Subcutaneous adipose tissue (tissue), 4 donors: ENCODE data around the gene CPLANE2. TPM values are rescaled to one million over a fixed set of nuclear protein-coding genes. Genes with fewer than 3 reads are reported as not detected.

Experiments
- total RNA-seq, 4 donors: library from RNA; depleted of rRNA; stranded (reverse); fragments of >200 nt; gene quantifications; one replicate each; pipeline ENCODE4 v1.1.0, GENCODE V29; 2016
- TF ChIP-seq, protein P1 (sequence below): fragments of 450-650 bp; IDR thresholded peaks from one replicate; pipeline ENCODE4 v1.5.1; 2016; ENCODE audit warnings: low read depth, mild to moderate bottlenecking, control low read depth, antibody characterized with exemption, moderate library complexity

CPLANE2 gene
- total RNA-seq, 4 donors from 2014 or later, result 1.0 to 3.4 (median 2.3) TPM

DNA sequence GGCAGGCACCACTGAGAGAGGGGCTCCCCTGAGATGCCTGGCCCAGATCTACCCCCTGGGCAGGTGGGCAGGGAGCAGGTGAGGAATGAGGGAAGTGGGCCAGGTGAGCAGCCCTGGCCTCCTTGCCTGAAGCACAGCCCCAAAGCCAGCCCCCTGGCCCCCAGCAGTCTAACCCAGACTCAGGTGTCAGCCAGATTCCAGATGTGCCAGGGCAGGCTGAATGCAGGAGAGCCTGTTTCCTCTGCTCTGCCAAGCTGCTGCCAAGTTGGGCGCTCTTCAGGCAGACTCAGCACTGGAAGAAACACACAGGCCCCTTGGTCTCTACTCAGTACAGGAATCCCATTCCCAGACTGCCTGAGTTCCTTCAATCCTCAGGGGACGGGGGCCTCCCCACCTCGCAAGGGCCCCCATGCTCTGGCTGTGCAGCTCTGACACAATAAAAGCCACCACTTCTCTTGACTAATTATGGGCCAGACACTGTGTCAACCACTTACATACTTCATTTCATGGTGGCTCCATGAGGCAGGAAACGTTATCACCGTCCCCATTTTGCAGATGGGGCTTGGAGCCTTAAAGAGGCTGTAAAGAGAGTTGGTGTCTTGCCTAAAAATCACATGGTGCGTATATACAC lies 45.0 kb downstream of the CPLANE2 start:
- TF ChIP-seq, protein P1, sequence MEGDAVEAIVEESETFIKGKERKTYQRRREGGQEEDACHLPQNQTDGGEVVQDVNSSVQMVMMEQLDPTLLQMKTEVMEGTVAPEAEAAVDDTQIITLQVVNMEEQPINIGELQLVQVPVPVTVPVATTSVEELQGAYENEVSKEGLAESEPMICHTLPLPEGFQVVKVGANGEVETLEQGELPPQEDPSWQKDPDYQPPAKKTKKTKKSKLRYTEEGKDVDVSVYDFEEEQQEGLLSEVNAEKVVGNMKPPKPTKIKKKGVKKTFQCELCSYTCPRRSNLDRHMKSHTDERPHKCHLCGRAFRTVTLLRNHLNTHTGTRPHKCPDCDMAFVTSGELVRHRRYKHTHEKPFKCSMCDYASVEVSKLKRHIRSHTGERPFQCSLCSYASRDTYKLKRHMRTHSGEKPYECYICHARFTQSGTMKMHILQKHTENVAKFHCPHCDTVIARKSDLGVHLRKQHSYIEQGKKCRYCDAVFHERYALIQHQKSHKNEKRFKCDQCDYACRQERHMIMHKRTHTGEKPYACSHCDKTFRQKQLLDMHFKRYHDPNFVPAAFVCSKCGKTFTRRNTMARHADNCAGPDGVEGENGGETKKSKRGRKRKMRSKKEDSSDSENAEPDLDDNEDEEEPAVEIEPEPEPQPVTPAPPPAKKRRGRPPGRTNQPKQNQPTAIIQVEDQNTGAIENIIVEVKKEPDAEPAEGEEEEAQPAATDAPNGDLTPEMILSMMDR, result no peak

DNA sequence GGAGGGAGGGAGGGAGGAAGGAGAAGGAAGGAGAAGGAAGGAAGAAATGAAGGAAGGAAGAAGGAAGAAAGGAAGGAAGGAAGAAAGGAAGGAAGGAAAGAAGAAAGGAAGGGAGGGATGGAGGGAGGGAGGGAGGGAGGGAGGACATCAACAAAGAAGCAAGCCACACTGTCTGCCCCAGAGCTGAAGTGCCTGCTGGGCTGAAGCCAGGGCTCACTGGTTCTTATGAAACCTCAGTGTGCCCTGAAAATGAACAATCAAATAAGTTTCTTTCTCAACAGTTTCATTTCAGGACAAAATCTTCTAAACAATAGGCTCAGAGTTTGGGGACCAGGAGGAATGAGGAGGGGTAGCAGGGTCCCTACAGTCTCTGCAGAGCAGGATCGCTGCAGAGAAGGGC lies 45.7 kb downstream of the CPLANE2 start:
- TF ChIP-seq, protein P1, result no peak

DNA sequence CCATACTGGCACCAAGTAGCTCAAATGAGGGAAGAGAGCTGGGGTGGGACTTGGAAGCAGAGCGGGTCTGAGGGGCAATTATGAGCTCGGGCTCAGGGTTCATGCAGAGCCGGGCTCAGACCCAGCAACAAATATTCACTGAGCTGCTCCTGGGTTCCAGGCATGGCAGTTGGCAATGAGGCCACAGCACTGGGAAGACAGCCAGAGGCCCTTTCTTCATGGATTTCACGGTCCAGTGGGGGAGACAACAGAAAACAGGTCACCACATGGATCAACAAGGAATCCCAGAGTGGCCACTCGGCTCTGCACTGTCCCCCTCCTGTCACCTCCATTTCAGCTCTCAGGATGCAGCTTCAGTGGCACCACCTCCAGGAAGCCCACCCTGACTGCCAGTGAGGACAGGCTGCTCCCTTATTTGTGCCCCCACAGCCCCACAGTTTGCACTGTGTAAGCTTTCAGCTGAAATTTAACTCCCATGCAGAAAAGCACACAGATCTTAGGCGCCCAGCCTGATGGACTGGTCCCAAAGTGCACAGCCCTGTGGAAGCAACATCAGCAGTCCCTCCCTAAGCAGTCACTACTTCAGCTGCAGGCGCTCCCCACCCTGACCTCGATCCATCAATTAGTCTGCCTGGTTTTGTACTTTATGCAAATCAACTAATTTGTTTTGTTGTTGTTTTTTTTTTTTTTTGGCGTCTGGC lies 46.9 kb downstream of the CPLANE2 start:
- TF ChIP-seq, protein P1, result no peak

DNA sequence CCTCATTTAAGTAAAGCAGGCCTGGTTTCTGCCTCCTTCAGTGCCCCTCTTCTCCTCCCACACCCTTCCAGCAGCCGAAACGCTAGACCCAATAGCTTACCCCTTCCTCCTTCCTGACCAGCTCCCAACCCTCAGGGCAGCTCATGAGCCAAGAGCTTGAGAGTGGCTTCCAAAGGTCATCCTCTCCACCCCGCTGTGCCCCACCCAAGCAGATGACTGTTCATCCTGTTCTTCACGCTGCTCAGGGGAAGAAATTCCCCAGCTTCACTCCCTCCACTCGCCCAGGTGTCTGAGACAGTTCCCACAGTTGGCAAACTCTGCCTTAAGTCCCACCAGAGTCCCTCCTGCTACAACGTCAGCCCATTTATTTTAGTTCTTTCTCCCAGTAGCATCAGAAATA lies 48.0 kb downstream of the CPLANE2 start:
- TF ChIP-seq, protein P1, result no peak

DNA sequence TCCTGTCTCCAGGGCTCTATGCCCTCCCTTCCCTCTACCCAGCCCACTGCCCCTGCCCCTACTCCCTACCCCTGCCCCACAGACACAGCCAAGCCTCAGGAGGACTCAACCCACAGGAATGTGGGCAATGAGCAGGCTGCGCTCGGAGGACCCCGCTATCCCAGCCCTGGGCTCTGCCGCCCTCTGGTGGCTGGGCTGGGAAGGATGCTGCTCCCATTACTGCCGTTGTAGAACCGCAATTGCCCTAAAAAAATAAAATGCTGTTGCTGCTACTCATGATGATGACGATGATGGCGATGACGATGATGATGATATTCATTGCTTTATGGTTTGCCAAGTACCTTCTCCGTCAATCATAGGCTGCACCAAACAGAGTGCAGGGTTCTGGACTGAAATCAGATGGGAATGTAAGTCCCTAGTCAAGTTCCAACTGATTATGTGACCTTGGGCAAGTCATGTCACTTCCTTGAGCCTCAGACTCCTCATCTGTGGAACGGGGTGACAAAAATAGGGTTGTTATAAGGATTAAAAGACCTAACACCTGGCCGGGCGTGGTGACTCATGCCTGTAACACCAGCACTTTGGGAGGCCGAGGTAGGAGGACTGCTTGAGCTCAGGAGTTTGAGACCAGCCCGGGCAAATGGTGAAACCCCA lies 49.1 kb downstream of the CPLANE2 start:
- TF ChIP-seq, protein P1, result no peak

DNA sequence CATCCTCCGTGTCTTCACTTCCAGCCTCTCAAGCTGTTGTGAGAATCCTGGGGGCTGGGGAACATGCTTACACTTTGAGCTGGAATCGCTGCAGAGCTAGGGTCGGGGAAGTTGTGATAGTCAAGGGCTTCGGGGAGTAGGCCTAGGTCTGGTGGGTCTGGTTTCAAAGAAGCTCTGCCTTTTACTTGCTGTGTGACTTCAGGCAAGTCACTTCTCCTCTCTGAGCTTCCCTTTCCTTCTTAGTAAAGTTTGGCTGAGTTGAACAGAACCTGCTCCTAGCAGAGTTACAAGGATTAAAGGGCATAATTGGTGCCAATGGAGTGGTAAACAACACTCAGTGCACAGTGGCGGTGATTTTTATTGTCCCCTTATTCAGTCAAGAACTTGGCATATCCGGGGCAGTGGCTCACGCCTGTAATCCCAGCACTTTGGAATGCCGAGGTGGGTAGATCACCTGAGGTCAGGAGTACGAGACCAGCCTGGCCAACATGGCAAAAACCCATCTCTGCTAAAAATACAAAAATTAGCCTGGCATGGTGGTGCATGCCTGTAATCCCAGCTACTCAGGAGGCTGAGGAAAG lies 50.2 kb downstream of the CPLANE2 start:
- TF ChIP-seq, protein P1, result no peak
